HG03457 (cell line): Measurements from ENCODE around the gene HTRA1.

Experiments used
- ATAC-seq: cut with Tn5 transposase; IDR thresholded peaks from one replicate; pipeline ENCODE4 v1.9.1; 2021; ENCODE audit warnings: moderate number of reproducible peaks; ENCODE audit not compliant: unreplicated experiment

The HTRA1 gene

DNA sequence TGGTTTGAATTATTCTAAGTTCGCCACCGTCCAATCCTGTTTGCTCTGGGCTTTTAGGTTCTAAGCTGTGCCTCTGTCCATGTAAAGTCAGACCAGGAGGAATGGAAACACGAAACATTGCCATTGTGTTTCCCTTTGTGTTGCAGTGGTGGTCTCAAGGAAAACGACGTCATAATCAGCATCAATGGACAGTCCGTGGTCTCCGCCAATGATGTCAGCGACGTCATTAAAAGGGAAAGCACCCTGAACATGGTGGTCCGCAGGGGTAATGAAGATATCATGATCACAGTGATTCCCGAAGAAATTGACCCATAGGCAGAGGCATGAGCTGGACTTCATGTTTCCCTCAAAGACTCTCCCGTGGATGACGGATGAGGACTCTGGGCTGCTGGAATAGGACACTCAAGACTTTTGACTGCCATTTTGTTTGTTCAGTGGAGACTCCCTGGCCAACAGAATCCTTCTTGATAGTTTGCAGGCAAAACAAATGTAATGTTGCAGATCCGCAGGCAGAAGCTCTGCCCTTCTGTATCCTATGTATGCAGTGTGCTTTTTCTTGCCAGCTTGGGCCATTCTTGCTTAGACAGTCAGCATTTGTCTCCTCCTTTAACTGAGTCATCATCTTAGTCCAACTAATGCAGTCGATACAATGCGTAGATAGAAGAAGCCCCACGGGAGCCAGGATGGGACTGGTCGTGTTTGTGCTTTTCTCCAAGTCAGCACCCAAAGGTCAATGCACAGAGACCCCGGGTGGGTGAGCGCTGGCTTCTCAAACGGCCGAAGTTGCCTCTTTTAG lies 52.9 kb downstream of the HTRA1 start:
- no peak for ATAC-seq

DNA sequence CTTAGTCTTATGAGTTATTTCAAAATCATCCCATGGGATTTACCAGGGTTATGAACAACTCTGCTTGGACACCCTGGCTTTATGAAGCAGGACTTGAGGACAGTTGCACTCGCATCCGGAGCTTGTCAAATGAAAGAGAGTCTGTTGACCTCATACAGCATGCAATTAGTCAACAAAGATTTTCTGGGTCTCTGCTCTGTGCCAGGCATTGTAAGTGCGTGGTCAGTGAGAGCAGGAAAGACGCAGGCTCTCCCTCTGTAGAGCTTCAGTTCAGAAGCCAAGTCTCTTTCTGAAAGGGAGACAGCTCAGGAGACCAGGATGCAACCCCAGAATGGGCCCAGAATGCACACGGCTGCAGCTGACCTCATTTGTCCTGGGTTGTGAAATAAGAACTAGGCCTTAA lies 53.7 kb downstream of the HTRA1 start:
- ATAC-seq: no peak

- no peak for ATAC-seq
Observed at GRCh38 chr10:122515588-122516231, 54.4 kb downstream of the HTRA1 start.

DNA sequence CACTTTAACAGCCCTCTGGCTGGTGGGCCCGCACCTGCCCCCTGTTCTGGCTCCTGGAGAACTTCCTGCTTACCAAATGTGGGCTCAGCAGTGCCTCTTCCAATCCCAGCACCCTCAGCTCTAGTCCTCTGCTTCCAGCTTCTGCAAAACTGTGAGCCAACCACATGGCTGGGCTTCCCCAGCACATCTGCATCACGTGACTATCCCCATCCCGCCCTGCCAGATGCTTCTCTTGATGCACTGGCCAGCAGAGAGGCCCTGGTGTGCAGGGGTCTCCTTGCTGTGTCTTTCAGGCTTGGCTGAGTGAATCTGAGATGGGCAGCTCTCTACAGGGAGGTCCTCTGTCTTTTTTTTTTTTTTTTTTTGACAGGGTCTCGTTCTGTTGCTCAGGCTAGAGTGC lies 55.4 kb downstream of the HTRA1 start:
- no peak for ATAC-seq

DNA sequence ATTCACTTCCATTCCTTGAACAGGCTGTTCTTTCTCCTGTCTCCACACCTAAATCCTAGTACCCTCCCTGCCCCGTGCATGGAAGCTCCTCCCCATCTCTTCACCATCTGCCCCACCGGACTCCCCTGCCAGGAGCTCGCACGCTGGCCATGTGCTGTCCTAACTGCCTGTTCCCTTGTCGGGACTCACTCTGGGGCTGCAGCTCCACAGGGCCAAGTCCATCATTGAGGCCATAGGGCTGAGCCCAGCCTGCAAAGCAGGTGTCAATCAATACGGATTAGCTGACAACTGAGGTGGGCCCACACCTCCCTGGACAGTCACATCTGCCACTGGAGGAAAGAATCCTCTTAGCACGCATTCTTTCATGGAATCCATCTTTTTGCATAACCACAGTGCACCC lies 57.8 kb downstream of the HTRA1 start:
- ATAC-seq: no peak

GRCh38 chr10:122519873-122520272 lies 58.5 kb downstream of the HTRA1 start:
- ATAC-seq: no peak

GRCh38 chr10:122521011-122521410 lies 59.7 kb downstream of the HTRA1 start:
- no peak for ATAC-seq

DNA sequence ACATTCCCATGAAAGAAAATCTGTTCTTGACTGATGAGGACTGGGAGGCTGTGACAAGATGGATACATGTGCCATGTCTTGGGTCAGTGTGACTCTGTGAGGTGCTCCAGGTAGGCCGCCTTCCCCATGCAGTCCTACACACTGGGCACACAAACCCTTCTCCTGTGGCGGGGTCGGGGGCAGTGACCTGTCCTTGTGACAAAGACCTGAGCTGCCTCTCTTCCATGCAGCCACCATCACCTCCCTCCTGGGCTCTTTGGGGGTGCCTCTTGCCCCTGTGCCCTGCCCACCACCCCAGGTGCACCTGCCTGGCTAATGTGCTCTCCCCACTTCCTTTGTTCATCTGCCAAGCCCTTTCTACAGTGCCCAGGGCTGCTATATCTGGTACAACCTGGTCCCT lies 63.5 kb downstream of the HTRA1 start:
- ATAC-seq: no peak

DNA sequence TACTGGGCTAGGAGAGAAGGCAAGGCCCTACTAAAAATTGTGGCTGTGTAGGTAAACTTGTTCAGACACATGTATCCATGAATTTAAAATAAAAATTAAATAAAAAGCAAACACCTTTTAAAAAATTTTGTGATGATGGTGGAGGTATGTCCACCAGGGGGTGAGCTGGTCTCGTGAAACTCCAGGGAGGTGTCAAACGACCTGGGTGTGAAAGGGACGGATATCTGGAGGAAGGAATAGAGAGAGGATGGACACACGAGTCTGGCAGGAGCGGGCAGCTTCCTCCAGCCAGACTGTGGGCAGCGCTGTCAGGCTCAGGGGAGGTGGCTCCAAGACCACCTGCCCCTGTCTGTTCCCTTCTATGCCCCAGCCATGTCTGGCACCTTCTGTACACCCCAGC lies 64.4 kb downstream of the HTRA1 start:
- no peak for ATAC-seq

GRCh38 chr10:122526892-122527291 lies 65.5 kb downstream of the HTRA1 start:
- no peak for ATAC-seq

DNA sequence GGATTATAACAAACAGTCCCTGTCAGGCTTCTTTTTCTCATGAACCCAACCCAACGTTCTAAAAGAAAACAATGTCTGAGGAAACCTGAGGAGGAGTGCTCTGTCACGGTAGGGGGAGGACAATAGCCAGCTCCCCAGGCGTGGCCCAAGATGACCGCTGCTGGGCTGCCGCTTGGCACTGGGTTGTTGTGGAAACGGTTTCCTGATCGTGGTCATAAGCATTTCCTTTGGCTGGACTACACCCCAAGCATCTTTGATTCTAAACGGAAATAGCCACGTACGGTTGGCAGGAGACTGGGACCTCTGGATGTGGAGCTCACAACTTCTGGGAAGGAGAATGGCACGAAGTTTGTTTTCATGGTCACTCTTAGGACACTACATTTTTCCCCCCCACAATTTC lies 68.8 kb downstream of the HTRA1 start:
- ATAC-seq: no peak

GRCh38 chr10:122531261-122531660 lies 69.9 kb downstream of the HTRA1 start:
- no peak for ATAC-seq

DNA sequence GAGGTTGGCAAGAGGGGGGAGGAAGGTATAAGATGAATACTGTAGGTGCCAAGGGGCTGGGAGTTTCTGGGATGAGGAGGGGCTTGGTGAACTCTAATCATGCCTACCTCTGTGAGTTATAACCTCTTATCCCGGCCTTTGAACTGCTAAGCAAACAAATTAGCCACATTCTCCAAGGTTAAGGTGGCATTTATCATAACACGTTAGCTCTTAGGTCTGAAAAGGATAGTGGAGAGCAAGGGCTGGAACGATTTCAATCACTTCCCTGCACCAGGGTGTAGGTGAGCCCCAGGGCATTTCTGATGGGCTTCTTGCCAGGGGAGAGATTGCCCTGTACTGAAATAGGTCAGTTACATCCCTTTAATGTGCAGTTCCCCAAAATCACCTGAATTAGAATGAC lies 70.6 kb downstream of the HTRA1 start:
- no peak for ATAC-seq

- ATAC-seq: no peak
Observed at GRCh38 chr10:122532601-122533296, 71.4 kb downstream of the HTRA1 start.

DNA sequence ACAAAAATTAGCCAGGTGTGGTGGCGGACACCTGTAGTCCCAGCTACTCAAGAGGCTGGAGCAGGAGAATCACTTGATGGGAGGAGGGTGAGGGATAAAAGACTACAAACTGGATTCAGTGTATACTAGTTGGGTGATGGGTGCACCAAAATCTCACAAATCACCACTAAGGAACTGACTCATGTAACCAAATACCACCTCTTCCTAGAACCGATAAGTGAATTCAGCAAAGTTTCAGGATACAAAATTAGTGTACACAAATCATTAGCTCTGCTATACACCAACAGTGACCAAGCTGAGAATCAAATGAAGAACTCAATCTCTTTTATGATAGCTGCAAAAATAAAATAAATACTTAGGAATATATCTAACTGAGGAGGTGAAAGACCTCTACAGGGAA lies 76.2 kb downstream of the HTRA1 start:
- no peak for ATAC-seq

DNA sequence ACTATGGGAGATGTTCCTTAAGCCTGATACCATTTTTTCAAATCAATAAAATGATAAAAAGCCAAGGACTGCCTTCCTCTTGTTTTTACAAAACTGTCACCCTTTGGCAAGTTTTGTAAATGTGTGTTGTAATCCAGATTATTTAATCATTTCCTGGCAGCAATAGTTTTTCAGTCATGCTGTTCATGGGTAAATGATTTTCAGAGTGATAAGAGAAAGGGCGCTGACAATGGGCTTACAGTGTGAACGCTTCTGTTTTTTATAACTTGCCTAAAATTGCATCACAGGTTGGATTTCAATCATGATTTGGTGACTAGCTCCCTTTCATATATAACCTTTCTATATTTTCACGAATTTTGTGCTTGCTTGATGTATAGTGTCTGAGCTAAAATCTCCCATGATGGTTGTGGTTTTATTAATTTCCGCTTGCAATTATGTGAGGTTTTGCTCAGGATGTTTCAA lies 80.2 kb downstream of the HTRA1 start:
- ATAC-seq: no peak

- ATAC-seq: no peak
Observed at GRCh38 chr10:122543676-122544445, 82.5 kb downstream of the HTRA1 start.

DNA sequence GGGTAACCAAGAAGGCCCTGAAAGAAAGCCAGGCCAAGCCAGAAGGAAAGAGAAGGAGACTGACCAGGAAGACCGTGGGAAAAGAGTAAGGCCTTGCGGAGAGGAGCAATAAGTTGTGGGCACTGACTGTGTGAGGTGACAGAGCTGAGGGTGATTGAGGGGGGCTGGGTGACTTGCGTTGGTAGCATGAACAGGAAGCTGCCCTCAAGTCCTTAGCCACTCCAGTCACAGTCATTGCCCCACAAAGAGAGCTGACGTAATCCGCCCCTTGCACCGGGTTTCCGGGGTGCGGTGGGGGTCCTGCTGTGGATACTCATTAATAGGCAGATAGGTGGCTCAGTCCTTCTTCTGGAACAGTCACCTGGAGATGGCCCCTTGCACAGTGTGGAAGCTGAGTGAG lies 83.1 kb downstream of the HTRA1 start:
- no peak for ATAC-seq

- ATAC-seq: no peak
Observed at GRCh38 chr10:122546242-122546641, 84.9 kb downstream of the HTRA1 start.

DNA sequence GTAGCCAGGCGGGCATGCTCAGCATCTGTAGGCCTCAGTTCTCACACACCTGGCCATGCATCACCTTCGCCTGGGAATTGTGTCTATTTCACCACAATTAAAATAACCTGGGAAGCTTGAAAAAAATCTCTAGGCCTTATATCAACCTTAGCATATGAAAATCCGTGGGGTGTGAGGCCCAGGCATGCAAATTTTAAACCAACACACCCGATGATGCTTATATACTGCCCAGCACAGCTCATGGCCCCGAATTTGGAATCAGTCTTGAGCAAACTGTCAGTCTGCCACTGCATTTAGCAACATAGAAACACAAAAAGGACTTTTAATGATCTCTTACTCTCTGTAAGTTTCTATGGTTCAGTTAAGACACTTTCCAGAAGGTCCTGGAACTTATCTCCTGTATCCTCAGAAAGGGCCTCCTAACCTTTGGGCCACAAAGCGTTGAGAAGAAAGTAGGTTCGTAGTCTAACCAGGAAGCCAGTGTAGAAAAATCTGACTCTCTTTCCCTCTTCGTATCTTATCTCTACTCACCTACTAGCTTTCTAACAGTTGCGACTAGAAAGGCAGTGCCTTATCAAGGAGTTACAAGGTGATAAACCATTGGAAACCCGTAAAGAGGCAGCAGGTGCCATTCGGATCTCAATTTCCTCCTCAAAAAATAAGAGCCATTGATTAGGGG lies 87.2 kb downstream of the HTRA1 start:
- no peak for ATAC-seq

DNA sequence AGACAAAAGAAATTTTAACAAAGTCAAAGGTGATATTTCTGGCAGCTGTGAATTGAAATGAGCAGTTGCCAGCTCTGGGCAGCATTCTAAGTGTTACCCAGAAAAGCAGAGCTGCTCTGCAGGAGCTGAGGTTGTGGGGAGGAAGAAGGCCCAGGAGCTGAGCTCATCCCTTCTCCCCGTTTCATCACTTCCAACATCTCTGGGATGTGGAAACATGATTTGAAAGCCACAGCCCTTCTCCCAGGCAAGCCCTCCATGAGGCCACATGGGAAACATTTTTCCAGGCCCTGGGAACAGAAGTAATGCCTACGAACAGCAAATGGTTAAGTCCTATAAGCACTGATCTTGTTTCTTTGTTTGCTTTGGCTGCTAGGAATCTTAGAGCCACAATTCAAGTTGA lies 88.3 kb downstream of the HTRA1 start:
- ATAC-seq: no peak
